Subcutaneous adipose tissue (tissue), 4 donors: ENCODE data around the gene RPL7A. TPM values are rescaled to one million over a fixed set of nuclear protein-coding genes. Genes with fewer than 3 reads are reported as not detected.

Experiments used
- total RNA-seq, 4 donors: library from RNA; depleted of rRNA; stranded (reverse); fragments of >200 nt; gene quantifications; one replicate each; pipeline ENCODE4 v1.1.0, GENCODE V29; 2016
- TF ChIP-seq, protein P1 (sequence below): fragments of 450-650 bp; IDR thresholded peaks from one replicate; pipeline ENCODE4 v1.5.1; 2016; ENCODE audit warnings: low read depth, mild to moderate bottlenecking, control low read depth, antibody characterized with exemption, moderate library complexity

RPL7A gene
- total RNA-seq, 4 donors from 2014 or later = 1,241 to 1,737 (median 1,633) TPM

DNA sequence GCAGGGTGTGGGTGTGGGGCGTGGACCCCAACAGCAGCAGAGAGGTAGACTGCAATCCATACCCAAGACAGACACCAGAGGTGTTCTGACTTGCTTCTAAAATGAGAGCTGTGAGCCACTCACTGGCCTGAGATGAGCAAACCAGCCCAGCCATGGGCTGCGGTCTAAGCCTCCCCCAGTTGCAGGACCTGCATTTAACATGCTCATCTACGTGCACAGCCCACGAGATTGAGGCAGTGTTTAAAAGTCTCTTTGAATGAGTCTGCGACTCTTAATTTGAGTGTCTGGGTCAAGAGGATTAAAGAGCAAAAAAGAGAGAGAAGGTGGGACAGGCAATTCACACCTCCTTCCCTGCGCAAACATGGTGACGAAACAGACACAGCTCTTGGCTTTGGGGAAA, 21.9 kb downstream of the RPL7A start:
- TF ChIP-seq, protein P1, sequence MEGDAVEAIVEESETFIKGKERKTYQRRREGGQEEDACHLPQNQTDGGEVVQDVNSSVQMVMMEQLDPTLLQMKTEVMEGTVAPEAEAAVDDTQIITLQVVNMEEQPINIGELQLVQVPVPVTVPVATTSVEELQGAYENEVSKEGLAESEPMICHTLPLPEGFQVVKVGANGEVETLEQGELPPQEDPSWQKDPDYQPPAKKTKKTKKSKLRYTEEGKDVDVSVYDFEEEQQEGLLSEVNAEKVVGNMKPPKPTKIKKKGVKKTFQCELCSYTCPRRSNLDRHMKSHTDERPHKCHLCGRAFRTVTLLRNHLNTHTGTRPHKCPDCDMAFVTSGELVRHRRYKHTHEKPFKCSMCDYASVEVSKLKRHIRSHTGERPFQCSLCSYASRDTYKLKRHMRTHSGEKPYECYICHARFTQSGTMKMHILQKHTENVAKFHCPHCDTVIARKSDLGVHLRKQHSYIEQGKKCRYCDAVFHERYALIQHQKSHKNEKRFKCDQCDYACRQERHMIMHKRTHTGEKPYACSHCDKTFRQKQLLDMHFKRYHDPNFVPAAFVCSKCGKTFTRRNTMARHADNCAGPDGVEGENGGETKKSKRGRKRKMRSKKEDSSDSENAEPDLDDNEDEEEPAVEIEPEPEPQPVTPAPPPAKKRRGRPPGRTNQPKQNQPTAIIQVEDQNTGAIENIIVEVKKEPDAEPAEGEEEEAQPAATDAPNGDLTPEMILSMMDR = no peak

DNA sequence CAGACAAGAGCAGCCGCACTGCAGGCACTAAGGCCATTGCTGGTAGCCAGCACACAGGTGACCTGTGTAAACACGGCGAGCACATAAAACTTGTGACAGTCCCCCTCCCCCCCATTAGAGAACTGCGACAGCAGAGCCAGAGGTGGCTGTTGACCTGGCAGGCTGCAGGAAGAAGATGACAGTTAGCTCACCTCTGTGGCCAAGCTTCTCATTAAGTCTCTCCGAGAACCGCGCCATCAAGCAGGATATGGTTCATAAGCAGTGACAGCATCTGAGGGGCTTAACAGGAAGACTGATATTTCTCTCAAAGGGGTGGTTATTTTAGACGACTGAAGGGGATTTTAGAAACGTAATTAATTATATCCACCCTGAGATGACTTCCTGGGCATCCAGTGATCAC, 22.7 kb downstream of the RPL7A start:
- TF ChIP-seq, protein P1 = no peak

DNA sequence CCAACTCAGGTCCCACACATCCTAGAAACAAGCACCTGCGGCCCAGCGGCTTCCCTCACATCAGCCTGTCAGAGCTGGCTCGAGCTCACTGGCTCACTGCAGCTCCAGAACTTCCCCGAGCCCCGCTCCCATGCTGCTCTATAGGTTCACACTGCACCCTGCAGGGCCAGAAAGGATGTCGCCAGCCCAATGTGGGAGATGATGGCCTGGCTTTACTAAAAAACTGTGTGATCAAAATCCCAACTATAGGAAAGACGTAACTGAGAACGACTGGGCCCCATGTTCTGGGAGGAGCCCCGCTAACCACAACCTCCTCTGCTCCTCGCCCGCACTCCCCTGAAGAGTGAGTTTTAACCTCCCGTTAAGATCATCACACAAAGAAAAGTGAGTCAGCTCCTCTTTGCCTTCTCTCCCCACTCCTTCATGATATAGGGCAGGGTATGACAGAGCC, 23.3 kb downstream of the RPL7A start:
- TF ChIP-seq, protein P1 = no peak

DNA sequence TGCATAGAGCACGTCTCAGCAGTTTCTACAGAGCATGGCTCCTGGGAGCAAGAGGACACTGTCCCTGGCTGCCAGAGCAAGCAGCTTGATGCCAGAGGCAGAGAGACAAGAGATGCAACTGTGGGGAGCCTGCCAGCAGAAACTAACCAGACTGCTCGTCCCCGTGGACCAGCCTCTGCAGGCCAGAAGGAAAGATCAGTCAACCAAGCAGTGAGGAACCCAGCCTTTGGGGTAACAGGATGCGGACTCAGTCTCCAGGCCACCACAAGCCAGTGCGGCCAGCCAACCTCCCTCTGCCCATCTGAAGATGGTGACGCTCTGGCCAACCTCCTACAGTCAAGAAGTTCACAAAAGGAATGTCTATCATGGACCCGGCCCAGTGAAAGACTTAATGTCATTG, 24.1 kb downstream of the RPL7A start:
- TF ChIP-seq, protein P1 = no peak

DNA sequence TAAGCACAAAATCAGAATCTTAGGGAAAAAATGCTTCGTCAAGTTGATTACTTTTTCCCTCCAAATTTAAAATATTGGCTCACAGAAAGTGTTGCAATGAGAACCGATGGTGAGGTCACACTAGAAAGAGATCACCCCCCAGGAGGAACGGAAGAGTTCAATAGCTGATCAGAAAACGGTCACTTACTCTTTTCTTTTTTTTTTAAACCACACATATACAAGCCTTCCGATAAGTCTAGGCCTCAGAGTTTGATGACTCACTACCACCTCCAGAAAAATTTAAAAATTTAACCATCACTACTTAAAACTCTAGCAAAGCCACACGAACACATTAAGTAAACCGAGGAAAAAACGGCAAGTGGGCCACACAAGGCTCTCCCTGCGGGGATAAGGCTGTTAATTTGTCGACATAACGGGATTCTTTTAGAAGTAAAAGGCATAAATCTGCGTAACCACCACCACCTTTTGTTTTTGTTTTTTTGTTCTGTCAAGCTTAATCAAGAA, 26.6 kb downstream of the RPL7A start:
- TF ChIP-seq, protein P1 = no peak

DNA sequence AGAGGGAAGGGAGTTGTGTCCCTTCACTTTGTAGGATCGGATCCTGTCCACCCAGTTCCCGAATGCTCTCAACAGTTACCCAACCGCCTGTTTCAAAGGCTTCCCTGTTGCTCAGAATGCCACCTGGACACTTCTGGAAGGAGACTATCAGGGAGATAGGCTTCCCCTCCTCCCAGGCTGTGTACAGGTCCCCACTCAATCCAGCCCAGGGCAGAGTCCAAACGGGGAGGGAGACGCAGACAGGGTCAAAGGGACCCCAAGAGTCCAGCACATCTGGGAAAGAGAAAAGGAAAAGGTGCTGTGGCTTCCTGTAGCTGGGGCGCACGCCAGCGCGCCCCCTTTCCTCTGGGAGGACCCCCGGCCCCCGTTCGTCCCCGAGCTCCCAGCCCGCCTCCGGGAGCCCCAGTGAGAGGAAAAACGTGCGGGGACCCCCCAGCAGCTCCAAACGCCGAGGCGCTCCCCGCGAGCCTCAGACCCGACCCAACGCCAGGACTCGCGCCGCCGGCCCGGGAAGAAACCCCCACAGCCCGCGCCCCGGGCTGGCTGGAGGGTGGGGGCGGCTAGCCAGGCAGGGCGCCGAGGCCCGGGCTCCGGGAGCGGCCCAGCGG, 27.2 kb downstream of the RPL7A start:
- TF ChIP-seq, protein P1 = no peak

DNA sequence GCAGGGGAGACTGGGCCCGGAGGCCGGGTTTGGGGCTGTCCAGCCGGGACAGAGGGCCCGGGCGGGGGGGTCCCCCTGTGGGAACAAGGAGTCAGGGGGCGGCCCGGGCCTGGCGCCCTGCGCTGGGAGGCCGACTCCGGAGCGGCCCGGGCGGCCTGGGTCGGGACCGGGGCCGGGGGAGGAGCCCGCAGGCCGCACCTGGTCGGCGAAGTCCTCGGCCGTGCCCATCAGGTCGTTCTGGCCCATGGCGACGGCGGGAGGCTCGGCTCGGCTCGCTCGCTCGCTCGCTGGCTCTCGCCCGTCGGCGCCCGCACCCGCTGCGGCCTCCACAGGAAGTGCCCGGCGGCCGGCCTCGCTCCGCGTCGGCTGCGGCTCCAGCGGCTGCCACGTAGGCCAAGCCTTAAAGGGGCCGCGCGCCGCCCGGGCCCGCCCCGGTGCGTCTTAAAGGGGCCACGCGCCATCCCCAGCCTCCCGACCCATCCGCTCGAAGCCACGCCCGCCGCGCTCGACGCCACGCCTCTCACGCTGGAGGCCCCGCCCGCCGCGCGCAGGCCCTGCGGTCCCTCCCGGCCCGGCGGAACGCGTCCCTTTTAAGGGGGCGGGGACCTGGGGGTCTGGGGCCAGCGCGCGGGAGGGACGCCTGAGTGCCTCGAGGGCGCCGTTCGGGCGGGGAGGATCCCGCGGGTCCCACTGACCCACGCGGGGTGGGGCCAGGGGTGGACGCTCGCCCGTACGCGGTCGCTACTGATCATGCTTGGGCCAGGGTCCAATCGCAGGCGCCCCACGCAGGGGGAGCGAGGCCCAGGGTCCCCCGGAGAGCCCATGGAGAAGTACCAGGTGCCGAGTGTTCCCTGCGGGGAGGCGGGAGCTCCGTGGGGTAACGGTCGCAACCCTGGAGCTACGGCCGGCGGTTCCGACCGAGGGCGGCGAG, 28.0 kb downstream of the RPL7A start, which contains the start of the genes STKLD1 and SURF4:
TSS of gene STKLD1 (plus strand) at position 643 of the 931 bp plus-strand sequence. CDS start at position 751, 108 bp downstream.
TSS of gene SURF4 (minus strand) at position 337 of the 931 bp plus-strand sequence. CDS start at position 246, 91 bp downstream.
- TF ChIP-seq, protein P1 = no peak
